AG09309 (cell line): ENCODE results near the gene EXOC2.

ENCODE experiments used
- DNase-seq: peaks from one replicate; pipeline ENCODE4 v3.0.0-alpha.2; 2010; ENCODE audit warnings: low read depth
- H3K4me3 ChIP-seq: 2 replicates; pipeline ENCODE4 v1.5.1; 2011; ENCODE audit warnings: mild to moderate bottlenecking, low read depth, low read length, moderate library complexity; ENCODE audit not compliant: control insufficient read depth
- TF ChIP-seq, protein P1 (sequence below): IDR thresholded peaks from 2 replicates; pipeline ENCODE4 v1.5.1; 2011; ENCODE audit warnings: mild to moderate bottlenecking, low read depth, low read length, inconsistent platforms; ENCODE audit not compliant: insufficient read depth, control insufficient read depth; ENCODE audit errors: missing control alignments

EXOC2 gene

DNA sequence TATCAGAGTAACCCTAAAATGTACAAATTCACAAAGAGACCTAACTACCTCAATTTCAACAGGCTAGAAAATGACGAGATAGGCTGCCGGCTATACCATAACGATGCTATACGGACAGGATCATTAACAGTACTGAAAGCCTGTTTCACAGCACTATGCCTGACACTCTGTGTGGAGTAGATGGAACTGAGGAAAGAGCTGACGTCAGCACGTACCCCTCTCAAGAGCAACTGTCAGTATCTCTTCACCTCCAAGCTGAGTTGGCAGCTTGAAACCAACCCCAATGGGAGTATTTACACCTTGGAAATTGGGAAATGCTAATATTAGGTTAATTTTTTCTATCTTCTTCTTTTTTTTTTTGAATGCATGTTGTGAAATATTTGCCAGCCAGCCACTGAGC, 89.7 kb downstream of the EXOC2 start:
- DNase-seq = no peak
- no peak overlapping the region for H3K4me3 ChIP-seq
- TF ChIP-seq, protein P1, sequence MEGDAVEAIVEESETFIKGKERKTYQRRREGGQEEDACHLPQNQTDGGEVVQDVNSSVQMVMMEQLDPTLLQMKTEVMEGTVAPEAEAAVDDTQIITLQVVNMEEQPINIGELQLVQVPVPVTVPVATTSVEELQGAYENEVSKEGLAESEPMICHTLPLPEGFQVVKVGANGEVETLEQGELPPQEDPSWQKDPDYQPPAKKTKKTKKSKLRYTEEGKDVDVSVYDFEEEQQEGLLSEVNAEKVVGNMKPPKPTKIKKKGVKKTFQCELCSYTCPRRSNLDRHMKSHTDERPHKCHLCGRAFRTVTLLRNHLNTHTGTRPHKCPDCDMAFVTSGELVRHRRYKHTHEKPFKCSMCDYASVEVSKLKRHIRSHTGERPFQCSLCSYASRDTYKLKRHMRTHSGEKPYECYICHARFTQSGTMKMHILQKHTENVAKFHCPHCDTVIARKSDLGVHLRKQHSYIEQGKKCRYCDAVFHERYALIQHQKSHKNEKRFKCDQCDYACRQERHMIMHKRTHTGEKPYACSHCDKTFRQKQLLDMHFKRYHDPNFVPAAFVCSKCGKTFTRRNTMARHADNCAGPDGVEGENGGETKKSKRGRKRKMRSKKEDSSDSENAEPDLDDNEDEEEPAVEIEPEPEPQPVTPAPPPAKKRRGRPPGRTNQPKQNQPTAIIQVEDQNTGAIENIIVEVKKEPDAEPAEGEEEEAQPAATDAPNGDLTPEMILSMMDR = no peak

DNA sequence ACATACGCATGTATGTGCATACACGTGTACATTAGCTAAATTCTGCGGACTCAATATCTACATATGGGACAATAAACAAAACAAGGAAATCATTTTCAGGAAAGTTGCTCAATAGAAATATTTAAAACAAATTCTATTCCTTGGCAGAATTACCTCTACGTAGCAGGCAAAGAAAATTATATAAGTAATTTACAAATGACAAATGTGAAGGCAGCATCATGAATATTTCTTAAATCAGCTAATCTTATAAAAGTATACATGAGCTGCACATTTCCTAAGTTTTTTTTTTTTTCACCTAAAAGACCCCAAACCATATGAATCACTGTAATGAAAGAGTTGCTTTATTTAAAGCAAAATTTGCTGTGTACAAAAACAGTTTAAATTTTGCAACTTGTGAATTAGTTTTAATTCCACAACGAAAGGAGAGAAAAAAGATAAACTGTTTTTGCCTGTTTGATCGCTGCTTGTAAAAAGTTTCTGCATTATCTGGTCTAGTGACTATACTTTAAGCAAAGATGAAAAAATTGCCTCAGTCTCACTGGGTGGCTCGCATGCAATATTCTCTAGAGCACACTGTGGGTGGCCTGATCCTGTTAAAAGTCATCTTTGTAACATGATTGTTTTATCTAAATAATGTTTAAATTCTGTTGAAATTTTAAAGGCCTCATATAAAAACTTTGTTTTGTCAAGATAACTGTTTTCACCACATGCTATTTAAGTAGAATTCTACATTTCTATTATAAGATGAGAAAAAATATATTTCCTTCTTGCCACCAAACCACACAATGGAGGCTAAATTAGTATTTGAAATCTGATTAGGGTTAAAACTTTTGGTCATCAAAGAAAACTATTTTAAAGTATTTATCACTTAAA, 93.1 kb downstream of the EXOC2 start:
- H3K4me3 ChIP-seq = no peak overlapping the region
- TF ChIP-seq, protein P1 = no peak
- no peak for DNase-seq

DNA sequence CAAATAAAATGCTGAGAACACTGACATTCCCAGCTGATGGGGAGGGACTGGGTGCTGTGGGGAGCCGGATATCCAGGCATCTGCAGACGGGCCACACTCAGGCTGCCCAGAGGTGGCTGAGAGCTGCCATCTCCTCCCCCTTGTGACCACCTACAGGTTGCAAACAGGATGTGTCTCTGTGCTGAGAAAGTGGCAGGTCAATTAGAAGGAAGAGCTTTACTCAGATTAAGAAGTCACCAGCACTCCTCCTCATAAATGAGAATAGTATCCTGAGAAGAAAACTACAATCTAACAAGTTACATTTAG, 99.1 kb downstream of the EXOC2 start:
- TF ChIP-seq, protein P1 = no peak
- H3K4me3 ChIP-seq = no peak overlapping the region
- DNase-seq = no peak

DNA sequence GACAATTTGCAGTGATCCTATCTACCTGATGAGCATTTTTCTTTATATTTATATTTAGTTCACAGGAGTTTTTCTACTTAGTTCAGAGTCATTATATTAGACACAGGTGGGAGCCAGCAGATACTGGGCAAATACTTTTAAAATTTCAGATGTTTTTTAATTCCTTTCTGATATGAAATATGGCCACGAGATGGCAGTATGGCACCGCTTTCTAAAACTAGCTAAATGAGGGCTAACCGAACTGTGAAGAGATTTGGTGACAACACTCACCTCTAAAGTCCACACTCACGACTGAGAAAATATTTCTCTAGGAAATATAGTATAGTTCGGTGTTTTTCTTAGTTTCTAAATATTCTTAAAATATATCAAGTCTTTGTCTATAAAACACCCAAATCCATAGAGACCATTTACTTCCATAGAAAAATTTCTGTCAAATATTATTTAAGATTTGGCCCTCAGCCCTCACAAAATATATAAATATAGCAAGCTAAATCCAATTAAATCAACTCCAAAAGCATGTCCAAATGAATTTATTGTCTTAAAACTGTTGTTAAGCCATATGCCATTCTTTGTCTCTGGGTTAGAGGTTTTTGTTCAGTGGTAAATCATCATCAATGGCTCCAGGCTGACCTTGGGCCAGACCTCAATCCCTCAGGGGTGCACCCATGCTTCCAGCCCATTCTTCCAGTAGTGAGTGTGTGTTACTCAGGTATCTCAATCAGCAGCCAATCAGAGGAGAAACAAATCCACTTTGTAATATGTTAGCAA, 99.6 kb downstream of the EXOC2 start:
- DNase-seq = no peak

DNA sequence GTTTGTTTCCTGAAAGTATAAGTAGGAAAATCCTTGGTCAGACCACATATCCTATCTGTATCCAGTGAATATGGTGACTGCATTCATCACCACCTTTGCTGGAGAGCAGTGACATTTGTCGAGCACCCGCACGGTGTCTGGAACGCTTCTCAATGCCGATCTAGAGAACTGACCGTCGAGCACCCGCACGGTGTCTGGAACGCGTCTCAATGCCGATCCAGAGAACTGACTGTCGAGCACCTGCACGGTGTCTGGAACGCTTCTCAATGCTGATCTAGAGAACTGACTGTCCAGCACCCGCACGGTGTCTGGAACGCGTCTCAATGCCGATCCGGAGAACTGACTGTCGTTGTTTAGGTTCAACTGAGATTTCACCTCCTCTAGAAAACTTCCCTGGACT, 103.8 kb downstream of the EXOC2 start:
- H3K4me3 ChIP-seq = no peak overlapping the region
- DNase-seq = no peak
- TF ChIP-seq, protein P1 = no peak

More for the DNA sequence above, 99.6 kb downstream of the EXOC2 start:
- no peak overlapping the region for H3K4me3 ChIP-seq
- TF ChIP-seq, protein P1 = peak; percentile 57

GRCh38 chr6:586553-586952, 106.4 kb downstream of the EXOC2 start:
- TF ChIP-seq, protein P1 = no peak
- no peak overlapping the region for H3K4me3 ChIP-seq
- no peak for DNase-seq
